Sigmoid colon (tissue), 7 donors: ENCODE results near the gene DOK5. TPM values are rescaled to one million over a fixed set of nuclear protein-coding genes. Genes with fewer than 3 reads are reported as not detected.

ENCODE experiments used
- DNase-seq: peaks from one replicate; pipeline ENCODE4 v3.0.0-alpha.2; 2019
- H3K27ac ChIP-seq, 4 donors: fragments of 200-600 bp; sonication (generic); one replicate each; pipeline ENCODE4 v1.5.1; 2016 to 2019; ENCODE audit warnings: mild to moderate bottlenecking in 1 of 4
- H3K27me3 ChIP-seq, 3 donors: fragments of 200-600 bp; sonication (generic); one replicate each; pipeline ENCODE4 v1.5.1; 2019; ENCODE audit warnings: mild to moderate bottlenecking in 1 of 3
- H3K36me3 ChIP-seq, 4 donors: fragments of 200-600 bp; sonication (generic); one replicate each; pipeline ENCODE4 v1.5.1; 2016 to 2019
- H3K4me1 ChIP-seq, 4 donors: fragments of 200-600 bp; sonication (generic); one replicate each; pipeline ENCODE4 v1.5.1; 2017 to 2019
- H3K4me3 ChIP-seq, 4 donors: fragments of 200-600 bp; sonication (generic); one replicate each; pipeline ENCODE4 v1.5.1; 2017 to 2019; ENCODE audit warnings: mild to moderate bottlenecking in 2 of 4, moderate library complexity in 1 of 4
- H3K9me3 ChIP-seq, 4 donors: fragments of 200-600 bp in 3 of 4; sonication (generic) in 3 of 4; one replicate each; pipeline versions ENCODE4 v1.5.1 to v1.6.1; 2013 to 2019
- CTCF ChIP-seq, 4 experiments: fragments of 450-650 bp in 3 of 4; fragments of 200-600 bp in 1 of 4; IDR thresholded peaks; one replicate each; pipeline ENCODE4 v1.5.1; 2016 to 2019; ENCODE audit warnings: antibody characterized with exemption in 4 of 4, mild to moderate bottlenecking in 3 of 4, moderate library complexity in 2 of 4
- EP300 ChIP-seq, 4 donors: sonication (generic); formaldehyde crosslinking; IDR thresholded peaks; one replicate each; pipeline ENCODE4 v1.6.1; 2017; ENCODE audit warnings: antibody characterized with exemption in 4 of 4
- POLR2A ChIP-seq, 2 donors: fragments of 450-650 bp; IDR thresholded peaks; one replicate each; pipeline ENCODE4 v1.6.1; 2016; ENCODE audit warnings: antibody characterized with exemption in 2 of 2, mild to moderate bottlenecking in 2 of 2, moderate library complexity in 2 of 2
- POLR2AphosphoS5 ChIP-seq, 4 donors: sonication (generic); formaldehyde crosslinking; IDR thresholded peaks; one replicate each; pipeline ENCODE4 v1.6.1; 2017; ENCODE audit warnings: antibody characterized with exemption in 4 of 4
- WGBS, 2 donors: extraction: QIAGEN DNeasy Blood & Tissue Kit; methylation state at CpG; one replicate each; pipeline ENCODE4 v1.1.7; 2013; 5-methylcytosine and 5-hydroxymethylcytosine counted together
- intact Hi-C: fragments of 100-400 bp; cut with DNase I; formaldehyde crosslinking; loops from one replicate; pipeline ENCODE4 v1.15.1; 2023
- polyA plus RNA-seq, 3 donors: library from polyadenylated mRNA; stranded (reverse); fragments of 200-250 nt; gene quantifications; one replicate each; pipeline ENCODE4 v1.2.3, GENCODE V29; 2013
- total RNA-seq, 4 donors: library from RNA; depleted of rRNA; stranded (reverse); fragments of >200 nt; gene quantifications; one replicate each; pipeline ENCODE4 v1.1.0, GENCODE V29; 2016
- donor health status: healthy with polysubstance abuse.
- donor health status: Bipolar disorder and iron deficiency.
- donor health status: healthy.

DOK5 gene
- total and polyA plus RNA-seq, 7 donors: 0.32 to 5.0 (median 1.7) TPM; not detected in 1

GRCh38 chr20:54668271-54669039 is 193.1 kb downstream of the DOK5 start:
- Histone ChIP-seq H3K27ac (no peak overlapping the region), H3K27me3 (peaks cover 0 to 22% (median 4%) of the 10 kb centered on the region in 3 donors), H3K4me3 (no peak overlapping the region), H3K4me1 (no peaks in the 10 kb centered on the region), H3K36me3 (no peaks in the 10 kb centered on the region), H3K9me3 (no peaks in the 10 kb centered on the region)
- 29 to 33% methylated on average over 12 of the region's 12 CpGs for WGBS, 2 donors
- DNase-seq: no peak
- intact Hi-C loops: no loop called here
- TF ChIP-seq POLR2A (IDR thresholded peaks at IDR 0.05) (no peak), CTCF (IDR thresholded peaks at IDR 0.05) (peak in 2 of 4 experiments; percentile 14 to 56)

- Histone ChIP-seq H3K4me3 (no peak overlapping the region), H3K4me1 (no peaks in the 10 kb centered on the region), H3K36me3 (no peaks in the 10 kb centered on the region), H3K9me3 (no peaks in the 10 kb centered on the region), H3K27ac (no peak overlapping the region), H3K27me3 (peaks cover 0 to 20% (median 4%) of the 10 kb centered on the region in 3 donors)
- 58 to 73% methylated on average over 4 of the region's 4 CpGs for WGBS, 2 donors
- intact Hi-C loops: no loop called here
- no peak for DNase-seq
- TF ChIP-seq POLR2A (IDR thresholded peaks at IDR 0.05) (no peak), POLR2AphosphoS5 (IDR thresholded peaks at IDR 0.05) (no peak), CTCF (IDR thresholded peaks at IDR 0.05) (no peak), EP300 (IDR thresholded peaks at IDR 0.05) (no peak)
Observed at GRCh38 chr20:54669040-54669363, 193.6 kb downstream of the DOK5 start.

- Histone ChIP-seq H3K27ac (no peak overlapping the region), H3K4me1 (peaks cover 0 to 16% (median 13%) of the 10 kb centered on the region in 4 donors), H3K4me3 (no peak overlapping the region), H3K36me3 (no peaks in the 10 kb centered on the region), H3K27me3 (no peaks in the 10 kb centered on the region), H3K9me3 (no peaks in the 10 kb centered on the region)
- intact Hi-C loops: no loop called here
- TF ChIP-seq EP300 (IDR thresholded peaks at IDR 0.05): no peak
- TF ChIP-seq POLR2AphosphoS5 (IDR thresholded peaks at IDR 0.05): no peak
- TF ChIP-seq POLR2A (IDR thresholded peaks at IDR 0.05): no peak
- TF ChIP-seq CTCF (IDR thresholded peaks at IDR 0.05): no peak
- DNase-seq: no peak
- WGBS, 2 donors: 51 to 69% methylated on average over 1 of the region's 1 CpG
Observed at GRCh38 chr20:54678253-54678652, 202.9 kb downstream of the DOK5 start.

GRCh38 chr20:54680439-54680838 is 205.0 kb downstream of the DOK5 start:
- Histone ChIP-seq H3K27ac (no peak overlapping the region), H3K27me3 (no peaks in the 10 kb centered on the region), H3K4me1 (peaks cover 0 to 16% (median 13%) of the 10 kb centered on the region in 4 donors), H3K36me3 (no peaks in the 10 kb centered on the region), H3K4me3 (no peak overlapping the region), H3K9me3 (no peaks in the 10 kb centered on the region)
- no peak for DNase-seq
- WGBS, 2 donors: 33 to 36% methylated on average over 5 of the region's 5 CpGs
- TF ChIP-seq POLR2AphosphoS5 (IDR thresholded peaks at IDR 0.05): no peak
- intact Hi-C loops: no loop called here

- Histone ChIP-seq H3K27me3 (no peaks in the 10 kb centered on the region), H3K27ac (no peak overlapping the region), H3K4me1 (peaks cover 0 to 16% (median 13%) of the 10 kb centered on the region in 4 donors), H3K9me3 (no peaks in the 10 kb centered on the region), H3K4me3 (no peak overlapping the region), H3K36me3 (no peaks in the 10 kb centered on the region)
- intact Hi-C loops: no loop called here
- DNase-seq: no peak
- TF ChIP-seq POLR2AphosphoS5 (IDR thresholded peaks at IDR 0.05) (no peak), CTCF (IDR thresholded peaks at IDR 0.05) (peak in 3 of 4 experiments; percentile 8 to 57 (median 11)), POLR2A (IDR thresholded peaks at IDR 0.05) (no peak)
- WGBS, 2 donors: 8 to 20% methylated on average over 14 of the region's 14 CpGs
Observed at GRCh38 chr20:54680872-54681619, 205.7 kb downstream of the DOK5 start.
